Hypothalamus (tissue), 51 donors: ENCODE measurements around the gene GABRB3.
A peak's percentile ranks its signal among the peaks of the same experiment; 100 is the strongest.

ENCODE experiments used
- DNase-seq, 51 donors: peaks; one replicate each; lab custom pipeline; 2025; lab: John Stamatoyannopoulos, UW

Gene GABRB3

DNA sequence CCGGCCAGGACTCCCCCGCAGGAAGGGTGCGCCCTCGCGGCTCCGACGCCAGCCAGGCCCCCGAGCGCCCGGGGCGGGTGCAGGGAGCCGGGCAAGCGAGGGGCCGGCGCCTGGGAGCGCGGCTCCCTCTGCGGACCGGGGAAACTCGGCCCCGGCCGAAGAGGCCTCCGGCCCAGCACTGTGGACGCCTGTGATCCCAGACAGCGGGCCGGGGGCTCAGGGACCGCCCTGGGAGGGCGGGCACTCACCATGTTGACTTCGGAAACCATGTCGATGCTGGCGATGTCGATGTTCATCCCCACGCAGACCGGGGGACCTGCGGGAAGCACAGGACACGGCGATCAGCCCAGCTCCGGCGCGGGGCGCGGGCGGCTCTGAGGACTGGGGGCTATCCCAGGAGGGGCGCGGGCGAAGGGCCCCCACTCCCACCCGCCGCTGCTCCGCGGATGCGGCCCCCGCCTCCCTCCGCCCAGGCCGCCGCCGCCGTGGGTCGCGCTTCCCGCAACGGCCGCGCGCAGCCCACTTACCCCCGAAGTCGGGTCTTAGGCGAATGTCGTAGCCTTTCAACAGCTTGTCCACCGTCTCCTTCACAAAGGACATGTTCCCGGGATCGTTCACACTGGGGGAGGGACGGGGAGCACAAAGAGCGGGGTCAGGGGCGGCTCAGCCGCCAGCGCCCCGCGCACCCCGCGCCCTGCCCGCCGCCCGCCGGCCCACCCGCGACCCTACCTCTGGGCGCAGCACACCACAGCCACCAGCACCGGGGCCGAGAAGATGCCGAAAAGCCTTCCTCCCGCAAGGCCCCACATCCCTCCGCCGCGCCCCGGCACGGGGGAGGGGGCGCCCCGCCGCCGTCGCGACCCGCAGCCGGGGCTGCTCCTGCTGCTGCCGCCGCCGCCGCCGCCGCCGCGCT is at the start of gene GABRB3:
TSS of gene GABRB3 (minus strand) at position 913 of the 913 bp plus-strand sequence.
- DNase-seq: peak in 4 of 51 donors; percentile 12 to 44 (median 18)

DNA sequence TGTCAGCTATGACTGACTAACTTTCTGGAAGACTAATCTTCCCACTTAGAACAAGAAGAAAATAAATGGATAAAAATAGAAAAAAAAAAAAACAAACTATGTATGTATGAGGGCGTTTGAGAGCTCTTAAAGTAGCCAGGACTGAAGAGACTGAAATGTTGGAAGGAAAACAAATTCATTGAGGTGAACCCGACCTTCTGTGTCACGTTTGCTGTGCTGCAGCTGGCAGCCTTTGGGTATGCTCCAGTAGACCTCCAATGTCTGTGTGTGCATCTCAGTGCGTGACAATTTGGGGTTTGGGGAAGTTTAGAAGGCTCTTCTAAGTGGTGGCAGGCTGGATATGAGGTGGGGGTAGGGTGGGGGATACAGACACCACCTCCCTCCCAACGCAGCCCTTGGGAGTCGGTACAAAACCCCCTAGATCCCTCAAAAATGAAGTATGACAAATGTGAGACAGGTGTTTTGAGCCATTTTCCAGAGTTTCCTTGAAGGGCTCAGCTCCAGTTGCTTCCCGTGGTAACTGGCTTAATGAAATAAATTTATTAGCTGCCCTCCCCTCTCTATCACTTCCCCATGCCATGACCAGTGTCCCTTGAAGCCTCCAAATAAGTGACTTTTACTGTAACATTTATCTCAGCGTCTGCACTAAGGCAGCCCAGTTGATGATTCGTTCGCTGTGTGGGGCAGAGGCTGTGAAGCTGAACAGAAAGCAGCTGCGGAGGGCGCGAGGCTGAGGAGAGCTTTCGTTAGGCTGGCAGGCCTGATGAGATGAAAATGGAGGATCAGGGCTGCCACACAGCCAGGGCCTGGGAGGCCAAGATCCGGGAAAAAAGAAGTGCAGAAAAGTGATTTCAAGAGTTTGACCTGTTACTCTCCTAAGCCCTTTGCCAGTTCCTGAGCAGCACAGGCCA is 34.9 kb upstream of the GABRB3 start:
- no peak for DNase-seq

DNA sequence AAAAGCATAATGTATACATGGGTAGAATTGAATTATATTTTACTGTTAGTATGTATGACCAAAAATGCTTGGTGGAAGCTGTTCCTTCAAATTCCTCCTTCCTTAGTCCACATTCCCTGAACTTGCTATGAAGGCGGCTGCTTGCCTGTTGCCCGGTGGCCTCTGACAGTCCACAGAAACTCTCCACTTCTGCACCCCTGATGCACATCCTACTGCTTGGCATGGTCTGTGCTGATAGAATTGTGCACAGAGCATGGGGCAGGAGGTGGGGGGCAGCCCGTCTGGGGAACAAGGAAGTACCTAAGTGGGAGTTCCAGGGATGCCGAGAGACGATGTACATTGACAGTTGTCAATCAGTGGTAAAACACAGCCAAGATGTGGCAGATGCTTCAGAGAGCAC is 33.7 kb upstream of the GABRB3 start:
- DNase-seq: no peak

DNA sequence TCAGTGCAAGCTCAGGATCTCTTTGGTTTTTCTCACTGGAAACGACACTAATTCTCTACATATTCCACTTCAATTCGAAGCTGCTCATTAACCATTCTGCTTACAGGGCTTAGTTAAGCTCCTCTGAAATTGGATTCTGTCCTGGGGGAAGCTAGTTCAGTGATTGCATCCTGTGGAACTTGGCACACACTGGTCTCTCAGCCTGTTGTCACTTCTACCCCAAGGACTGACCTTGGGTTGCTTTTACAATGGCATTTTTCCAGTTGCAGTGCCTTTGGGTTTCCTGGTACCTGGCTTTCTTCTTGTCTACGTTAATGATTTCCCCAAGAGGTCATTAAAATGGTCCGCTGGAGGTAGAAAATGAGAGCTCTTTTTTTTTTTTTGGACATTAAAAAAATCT is 33.3 kb upstream of the GABRB3 start:
- DNase-seq: no peak

DNA sequence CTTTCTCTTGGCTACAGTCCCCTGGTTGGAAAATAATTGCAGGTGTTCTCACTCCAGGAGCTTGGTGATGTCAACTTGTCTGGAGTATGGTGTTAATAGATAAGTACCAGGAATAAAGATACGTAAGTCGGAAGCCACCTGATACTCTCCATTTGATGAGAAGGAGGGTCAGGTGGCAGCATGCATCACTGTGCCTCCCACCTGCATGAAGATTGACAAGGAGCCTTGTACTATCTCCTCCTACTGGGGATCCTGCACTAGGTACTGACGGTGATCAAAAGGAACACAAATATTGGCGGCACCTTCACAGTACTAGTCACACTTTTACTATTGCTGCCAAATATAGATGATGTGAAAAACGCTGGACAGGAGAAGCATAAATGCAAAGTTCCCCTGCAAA is 32.6 kb upstream of the GABRB3 start:
- no peak for DNase-seq

DNA sequence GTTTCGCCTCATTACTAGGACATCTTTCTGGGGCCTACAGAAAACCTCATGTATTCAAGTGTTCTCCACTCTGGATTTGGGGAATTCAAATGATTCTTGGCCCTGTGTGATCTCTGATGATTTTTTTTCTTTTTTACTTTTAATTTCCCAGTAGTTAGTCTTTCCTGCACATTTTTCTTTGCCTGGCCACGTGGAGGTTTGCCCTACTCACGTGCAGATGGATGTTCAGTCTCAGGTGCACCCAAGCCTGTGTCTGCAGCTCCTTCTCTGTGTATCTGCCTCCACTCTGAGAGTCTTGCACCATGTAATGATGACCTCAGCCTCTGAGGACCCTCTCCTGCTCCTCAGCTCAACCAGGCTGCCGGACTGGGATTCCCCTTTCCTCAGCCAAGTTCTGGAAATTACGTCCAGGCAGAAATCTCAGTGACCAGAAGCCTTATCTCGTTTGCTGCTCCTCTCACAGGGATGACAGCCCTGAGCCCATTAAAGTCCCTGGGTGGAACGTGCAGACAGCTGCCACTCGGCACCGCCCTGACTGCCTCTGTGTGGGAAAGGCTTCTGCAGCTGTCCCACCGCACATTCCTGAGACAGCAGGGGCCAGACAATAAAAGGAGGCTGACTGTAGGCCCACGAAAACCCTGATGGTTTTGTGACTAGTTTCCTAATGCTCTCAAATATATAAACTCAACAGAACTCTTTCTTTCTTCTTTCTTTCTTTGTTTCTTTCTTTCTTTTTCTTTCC is 31.4 kb upstream of the GABRB3 start:
- DNase-seq: no peak

DNA sequence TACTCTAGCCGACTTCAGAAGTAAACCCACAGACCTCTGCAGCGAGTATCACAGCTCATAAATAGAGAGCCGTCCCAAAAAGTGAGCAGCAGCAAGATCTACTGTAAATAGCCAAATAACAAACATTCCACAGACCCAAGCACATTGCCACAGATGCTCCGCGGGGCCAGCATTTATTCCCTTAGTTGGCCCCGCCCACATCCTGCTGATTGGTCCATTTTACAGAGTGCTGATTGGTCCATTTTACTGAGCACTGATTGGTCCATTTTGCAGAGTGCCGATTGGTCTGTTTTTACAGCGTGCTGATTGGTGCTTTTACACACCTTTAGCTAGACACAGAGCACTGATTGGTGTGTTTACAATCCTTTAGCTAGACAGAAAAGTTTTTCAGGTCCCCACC is 17.3 kb upstream of the GABRB3 start:
- DNase-seq: no peak

DNA sequence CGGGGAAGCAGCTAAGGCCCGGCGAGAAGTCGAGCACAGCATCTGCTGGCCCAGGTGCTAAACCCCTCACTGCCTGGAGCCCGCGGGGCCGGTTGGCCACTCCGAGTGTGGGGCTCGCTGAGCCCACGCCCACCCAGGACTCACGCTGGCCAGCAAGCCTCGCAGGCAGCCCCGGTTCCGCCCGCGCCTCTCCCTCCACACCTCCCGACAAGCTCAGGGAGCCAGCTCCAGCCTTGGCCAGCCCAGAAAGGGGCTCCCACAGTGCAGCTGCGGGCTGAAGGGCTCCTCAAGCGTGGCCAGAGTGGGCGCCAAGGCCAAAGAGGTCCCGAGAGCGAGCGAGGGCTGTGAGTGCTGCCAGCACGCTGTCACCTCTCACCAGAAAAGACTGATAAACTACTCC is 8.9 kb upstream of the GABRB3 start:
- no peak for DNase-seq

DNA sequence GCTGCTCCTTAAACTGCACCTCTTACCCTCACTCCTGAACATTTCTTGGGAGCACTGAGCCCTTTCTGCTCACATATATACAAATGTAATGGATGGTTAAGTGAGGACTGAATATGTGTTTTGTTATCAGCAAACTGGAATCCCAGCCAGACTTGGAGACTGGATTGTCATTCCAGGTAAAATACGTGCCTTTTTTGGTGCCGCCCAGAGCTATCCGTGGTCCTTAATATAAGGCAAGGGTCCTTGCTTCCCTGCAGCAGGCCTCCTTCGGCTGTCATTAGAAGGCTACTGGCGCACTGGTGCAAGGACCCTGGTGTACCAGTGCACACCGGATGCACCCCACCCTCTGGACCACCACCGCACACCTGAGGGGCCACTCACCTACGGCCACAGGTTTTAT is 1.1 kb upstream of the GABRB3 start:
- DNase-seq: no peak

DNA sequence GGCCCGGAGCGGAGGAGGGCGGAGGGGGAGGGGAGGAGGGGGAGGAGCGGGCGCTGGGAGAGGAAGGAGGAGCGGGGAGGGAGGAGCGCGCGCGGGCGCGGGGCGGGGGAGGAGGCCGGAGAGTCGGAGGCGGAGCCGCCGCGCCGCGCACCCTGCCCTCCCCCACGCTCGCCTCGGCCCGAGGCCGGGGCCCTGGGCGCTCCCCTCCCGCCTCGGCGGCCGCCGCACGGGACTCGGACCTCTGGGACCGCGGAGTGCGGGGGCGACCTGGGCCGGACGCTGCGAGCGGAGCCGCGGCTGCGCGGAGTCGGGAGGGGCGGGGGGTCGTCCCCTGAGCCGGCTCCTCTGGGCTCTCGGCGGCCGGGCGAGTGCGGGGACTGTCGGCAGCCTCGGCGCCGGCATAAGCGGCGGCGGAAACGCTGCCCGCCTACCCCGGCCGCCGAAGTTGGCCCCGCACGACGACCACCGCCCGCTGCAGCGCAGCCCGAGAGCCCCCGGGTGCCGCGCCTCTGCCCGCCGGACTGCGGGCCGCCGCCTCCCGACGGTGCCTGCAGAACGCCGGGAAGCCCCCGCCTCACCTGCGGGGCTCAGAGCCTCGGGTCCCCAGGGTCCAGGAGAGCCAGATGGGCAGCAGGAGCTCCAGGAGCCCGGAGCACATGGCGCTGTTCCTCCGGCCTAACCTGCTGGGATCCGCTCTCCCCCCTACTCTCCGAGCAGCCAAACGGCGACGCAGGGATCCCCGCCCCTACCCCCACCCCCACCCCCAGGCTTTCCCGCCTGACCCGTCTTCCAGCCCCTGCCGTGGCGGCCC is 406 bp upstream of the GABRB3 start:
- peak in 44 of 51 donors; percentile 13 to 79 (median 46) for DNase-seq

DNA sequence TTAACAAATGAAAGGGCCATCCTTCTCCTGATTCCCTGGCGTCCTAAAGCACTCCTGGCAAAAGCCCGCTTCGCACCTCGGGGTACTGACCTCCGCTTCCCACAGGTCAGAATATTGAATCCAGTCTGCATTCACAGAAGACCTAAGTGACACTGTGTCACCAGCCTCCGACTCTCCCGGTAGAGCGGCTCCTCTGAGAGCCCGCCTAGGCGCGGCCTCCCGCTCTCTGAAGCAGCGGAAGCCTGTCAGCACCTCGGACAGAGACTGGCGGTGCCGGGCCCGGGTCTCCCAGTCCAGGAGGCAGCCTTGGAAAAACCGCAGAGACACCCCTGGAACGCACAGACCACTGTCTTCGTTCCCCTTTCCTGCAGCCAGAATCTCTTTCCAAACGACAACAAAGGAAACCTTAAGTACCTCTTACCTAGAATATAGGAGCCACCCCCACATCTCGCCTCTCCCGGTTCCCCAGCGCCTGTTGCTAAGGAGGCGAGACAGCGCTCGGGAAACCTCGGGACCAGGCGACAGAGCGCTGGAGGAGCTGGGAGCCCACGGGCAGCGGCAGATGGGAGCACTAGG is 1.2 kb downstream of the GABRB3 start:
- peak in 33 of 51 donors; percentile 4 to 70 (median 34) for DNase-seq

DNA sequence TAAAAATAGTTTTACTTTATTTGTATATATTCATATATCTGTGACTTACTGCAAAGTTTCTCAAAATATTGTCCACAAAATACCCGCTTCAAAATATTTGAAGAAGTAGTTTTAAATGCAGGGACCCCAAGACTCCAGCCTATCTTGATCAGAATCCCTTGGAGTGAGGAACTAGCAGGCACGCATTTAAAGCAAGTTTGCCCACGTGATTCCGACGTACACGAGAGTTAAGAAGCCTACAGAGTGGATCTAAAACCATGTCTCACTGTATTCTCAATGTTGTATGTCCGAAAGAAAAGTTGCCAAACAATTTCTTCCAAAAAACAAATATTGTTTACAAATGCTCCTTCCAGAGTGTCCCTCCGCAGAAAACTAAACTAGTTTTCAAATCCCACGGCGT is 1.7 kb downstream of the GABRB3 start:
- peak in 1 of 51 donors; percentile 13 for DNase-seq

DNA sequence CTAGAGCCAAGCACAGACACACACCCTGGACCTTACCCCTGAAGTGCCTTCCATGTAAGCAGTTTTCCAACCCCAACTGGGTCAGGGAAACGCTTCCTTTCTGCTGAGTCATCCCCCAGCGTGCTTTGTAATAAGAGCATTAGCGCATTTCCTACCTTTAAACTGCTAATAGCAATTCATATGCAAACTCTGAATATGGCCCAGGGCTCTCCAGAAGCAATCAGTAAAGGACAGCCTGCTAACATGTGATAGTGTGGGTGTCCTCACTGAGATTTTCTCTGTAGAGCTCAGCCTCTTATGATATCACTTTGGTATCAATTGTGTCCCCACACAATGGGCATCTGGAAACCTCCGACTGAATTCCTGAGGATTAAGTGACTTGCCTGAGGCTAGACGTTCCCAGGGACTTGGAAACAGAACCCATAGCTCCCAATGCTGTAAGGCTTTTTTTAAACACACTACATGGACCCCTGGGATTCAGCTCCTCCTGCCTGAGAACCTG is 5.6 kb downstream of the GABRB3 start:
- no peak for DNase-seq

DNA sequence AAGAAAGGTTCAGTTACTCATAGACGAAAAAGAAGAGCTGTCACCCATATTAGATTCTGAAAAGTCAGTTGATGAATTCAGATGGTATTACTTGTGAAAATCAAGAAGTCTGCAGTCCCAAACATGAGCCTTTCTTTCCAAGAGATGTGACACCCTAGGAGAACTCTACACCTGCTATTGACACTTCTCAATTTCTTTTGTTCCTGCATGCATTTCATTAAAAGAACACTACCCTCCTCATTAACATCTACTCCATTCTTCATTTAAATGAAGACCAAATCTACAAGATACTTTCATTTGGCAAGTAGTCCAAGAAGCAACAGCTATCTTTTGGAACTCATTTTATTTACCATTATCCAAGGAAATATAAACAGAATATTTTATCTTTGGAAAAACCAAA is 6.6 kb downstream of the GABRB3 start:
- DNase-seq: no peak

DNA sequence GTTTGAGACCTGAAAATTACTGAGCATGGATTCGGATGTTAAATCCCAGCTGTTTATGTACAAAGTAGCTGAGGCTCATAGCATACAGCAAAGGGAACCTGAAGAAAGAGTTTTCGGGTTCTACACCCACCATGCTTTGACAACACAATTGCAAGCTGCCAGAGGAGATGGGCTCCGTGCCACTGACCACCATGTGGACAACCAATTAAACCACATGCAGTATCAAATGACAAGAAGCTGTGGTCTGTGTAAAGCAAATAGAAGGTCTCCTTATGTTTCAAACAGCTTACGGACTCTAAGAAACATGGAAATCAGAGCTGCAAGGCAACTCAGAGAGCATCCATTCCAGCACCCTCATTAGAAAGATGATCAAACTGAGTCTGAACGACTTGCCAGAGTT is 12.9 kb downstream of the GABRB3 start:
- no peak for DNase-seq

DNA sequence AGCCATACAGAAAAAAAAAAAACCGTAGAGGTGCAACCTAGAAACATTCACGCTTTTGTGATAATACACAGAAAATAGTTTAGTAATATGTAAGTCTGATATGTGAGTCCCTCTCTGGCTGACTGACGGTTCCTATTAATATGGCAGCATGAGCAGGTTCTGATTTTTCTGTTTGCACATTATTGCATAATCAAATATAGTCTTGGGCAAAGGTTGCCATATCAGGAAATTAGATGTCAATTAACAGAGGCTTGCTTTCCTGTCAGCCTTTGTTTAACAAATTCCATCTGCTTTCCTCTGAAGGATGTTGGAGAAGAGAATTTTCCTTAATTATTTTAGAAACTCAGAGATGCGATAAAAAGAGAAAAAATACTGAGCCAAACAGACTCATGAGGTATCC is 14.8 kb downstream of the GABRB3 start:
- DNase-seq: no peak

DNA sequence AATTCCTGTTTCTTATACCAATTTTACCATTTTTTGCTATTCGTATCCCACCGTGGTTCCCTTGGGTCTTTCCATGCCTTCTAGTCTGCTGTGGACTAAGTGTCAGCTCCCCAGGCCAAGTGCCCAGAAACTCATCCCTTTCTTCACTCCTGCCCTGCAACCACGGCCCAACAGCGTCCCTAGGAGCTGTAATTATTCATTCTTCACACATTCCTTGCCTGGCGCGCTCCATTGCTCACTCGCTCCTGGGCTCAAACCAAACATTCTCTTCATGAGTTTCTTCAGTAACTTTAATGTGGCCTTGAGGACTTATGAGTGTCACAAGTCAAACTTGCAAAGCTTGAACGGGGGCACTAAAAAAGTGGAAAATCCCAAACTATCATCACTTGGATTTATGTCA is 15.7 kb downstream of the GABRB3 start:
- peak in 1 of 51 donors; percentile 4 for DNase-seq

DNA sequence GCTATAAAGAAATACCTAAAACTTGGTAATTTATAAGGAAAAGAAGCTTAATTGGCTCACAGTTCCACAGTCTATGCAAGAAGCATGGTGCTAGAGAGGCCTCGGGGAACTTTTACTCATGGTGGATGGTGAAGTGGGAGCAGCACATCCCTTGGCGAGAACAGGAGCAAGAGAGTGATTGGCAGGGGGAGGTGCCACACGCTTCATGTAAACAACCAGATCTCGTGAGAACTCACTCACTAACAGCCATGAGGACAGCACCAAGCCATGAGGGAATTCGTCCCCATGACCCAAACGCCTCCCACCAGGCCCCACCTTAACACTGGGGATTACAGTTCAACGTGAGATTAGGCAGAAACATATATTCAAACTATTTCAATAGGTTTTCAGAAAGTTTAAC is 28.0 kb downstream of the GABRB3 start:
- no peak for DNase-seq

DNA sequence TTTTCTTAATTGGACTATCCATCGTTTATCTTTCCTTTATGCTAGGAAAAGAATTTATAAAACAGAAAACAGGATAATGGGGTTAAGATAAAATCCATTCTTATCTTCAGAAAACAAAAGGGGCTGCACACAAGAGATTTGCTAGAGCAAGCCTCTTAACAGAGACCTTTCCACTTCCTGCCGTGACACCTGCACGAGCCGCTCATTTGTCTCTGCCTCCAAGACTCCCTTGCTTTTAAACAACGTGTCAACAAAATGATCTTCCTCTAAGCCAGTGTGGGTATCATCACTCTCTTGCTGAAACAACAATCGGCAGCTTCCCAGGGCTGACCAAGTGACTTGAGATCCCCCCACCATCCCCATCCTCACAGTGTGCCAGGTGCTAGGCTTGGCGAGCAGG is 33.1 kb downstream of the GABRB3 start:
- DNase-seq: no peak
